Measurements from ENCODE around the gene IGSF21. TPM values are rescaled to one million over a fixed set of nuclear protein-coding genes. Genes with fewer than 3 reads are reported as not detected.

The IGSF21 gene
- polyA plus RNA-seq, 3 donors: not detected

DNA sequence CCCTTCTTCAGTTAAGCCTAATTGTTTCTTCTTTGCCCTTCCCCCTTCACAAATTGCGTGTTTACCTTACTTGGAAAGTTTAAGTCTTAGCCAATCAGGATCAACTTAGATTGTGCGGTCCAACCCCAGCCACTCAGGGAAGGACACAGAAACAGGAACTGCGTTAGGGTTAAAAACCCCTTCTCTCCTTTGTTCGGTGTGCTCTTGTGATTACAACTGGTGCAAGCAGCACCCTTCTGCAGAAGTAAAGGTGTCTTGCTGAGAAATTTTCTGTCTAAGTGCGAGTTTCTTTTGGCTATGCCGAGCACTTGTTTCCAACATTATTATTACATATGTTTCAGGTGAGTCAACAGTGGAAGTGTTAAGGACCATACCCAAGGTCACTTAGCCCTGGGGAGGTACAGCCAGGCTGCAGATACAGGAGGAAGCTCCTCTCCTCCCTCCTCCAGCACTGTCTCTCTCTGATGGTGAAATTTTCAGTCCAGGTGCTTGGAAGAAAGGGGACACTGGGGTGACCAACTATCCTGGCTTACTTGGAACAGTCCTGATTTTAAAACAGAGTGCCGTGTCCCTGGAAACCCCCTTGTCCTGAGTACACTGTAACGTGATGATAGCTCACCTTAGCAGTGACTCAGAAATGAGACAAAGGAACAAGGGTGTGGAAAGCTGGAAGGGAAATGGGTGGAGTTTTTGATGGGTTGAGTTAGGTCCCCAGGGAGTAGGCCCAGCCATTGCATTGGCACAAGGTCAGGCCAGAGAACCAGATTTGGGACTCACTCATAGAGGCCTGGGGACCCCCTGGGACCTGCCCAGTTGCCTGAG lies 304.4 kb downstream of the IGSF21 start:
- Histone ChIP-seq H3K4me1 (ENCODE audit: control insufficient read depth in 1 of 2, insufficient read depth in 2 of 2, low read length in 2 of 2) (no peaks in the 10 kb centered on the region), H3K9me3 (replicated peaks in 1 of 2; ENCODE audit: control insufficient read depth in 1 of 2, insufficient read depth in 1 of 2, low read length in 2 of 2) (peaks cover 13 to 22% of the 10 kb centered on the region in 2 donors), H3K36me3 (replicated peaks in 1 of 2; ENCODE audit: control insufficient read depth in 1 of 2, insufficient read depth in 2 of 2, low read length in 2 of 2) (no peaks in the 10 kb centered on the region), H3K9ac (ENCODE audit: insufficient read depth, low read length, poor library complexity, severe bottlenecking) (no peak overlapping the region), H3K4me3 (replicated peaks in 1 of 3; ENCODE audit: low read depth in 2 of 3, low read length in 3 of 3) (no peak overlapping the region), H3K4me2 (replicated peaks; ENCODE audit: extremely low read depth, low read length, poor library complexity, severe bottlenecking) (no peak overlapping the region), H2AFZ (ENCODE audit: insufficient read depth, low read depth, low read length, poor library complexity, severe bottlenecking) (no peak overlapping the region), H3K27ac (ENCODE audit: low read depth in 1 of 2, low read length in 2 of 2) (no peak overlapping the region), H3K79me2 (ENCODE audit: insufficient read depth, low read length) (no peaks in the 10 kb centered on the region), H3K27me3 (ENCODE audit: control insufficient read depth in 2 of 2, insufficient read depth in 2 of 2, low read length in 2 of 2) (no peaks in the 10 kb centered on the region), H4K20me1 (ENCODE audit: insufficient read depth, low read length) (no peaks in the 10 kb centered on the region)
- WGBS (ENCODE audit: insufficient coverage): 95% methylated on average over 4 of the region's 8 CpGs
- peaks cover 0 to 7% (median 6%) of the 10 kb centered on the region in 3 donors for H3K27me3 Mint-ChIP-seq (ENCODE audit: low read depth in 3 of 3)
- intact Hi-C loops (cut with micrococcal nuclease): no loop called here
- H3K36me3 Mint-ChIP-seq: no peaks in the 10 kb centered on the region
- DNase-seq: no peak
- H3K4me3 Mint-ChIP-seq: no peak overlapping the region
- TF ChIP-seq, protein P1, sequence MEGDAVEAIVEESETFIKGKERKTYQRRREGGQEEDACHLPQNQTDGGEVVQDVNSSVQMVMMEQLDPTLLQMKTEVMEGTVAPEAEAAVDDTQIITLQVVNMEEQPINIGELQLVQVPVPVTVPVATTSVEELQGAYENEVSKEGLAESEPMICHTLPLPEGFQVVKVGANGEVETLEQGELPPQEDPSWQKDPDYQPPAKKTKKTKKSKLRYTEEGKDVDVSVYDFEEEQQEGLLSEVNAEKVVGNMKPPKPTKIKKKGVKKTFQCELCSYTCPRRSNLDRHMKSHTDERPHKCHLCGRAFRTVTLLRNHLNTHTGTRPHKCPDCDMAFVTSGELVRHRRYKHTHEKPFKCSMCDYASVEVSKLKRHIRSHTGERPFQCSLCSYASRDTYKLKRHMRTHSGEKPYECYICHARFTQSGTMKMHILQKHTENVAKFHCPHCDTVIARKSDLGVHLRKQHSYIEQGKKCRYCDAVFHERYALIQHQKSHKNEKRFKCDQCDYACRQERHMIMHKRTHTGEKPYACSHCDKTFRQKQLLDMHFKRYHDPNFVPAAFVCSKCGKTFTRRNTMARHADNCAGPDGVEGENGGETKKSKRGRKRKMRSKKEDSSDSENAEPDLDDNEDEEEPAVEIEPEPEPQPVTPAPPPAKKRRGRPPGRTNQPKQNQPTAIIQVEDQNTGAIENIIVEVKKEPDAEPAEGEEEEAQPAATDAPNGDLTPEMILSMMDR (IDR thresholded peaks at IDR 0.05): no peak
- H3K9me3 Mint-ChIP-seq: peaks cover 8 to 30% (median 17%) of the 10 kb centered on the region in 7 donors
- H3K4me1 Mint-ChIP-seq: no peaks in the 10 kb centered on the region
- H3K27ac Mint-ChIP-seq: no peak overlapping the region

GRCh38 chr1:18412882-18413353 lies 305.3 kb downstream of the IGSF21 start:
- Histone ChIP-seq H3K9ac (ENCODE audit: insufficient read depth, low read length, poor library complexity, severe bottlenecking) (no peak overlapping the region), H3K79me2 (ENCODE audit: insufficient read depth, low read length) (no peaks in the 10 kb centered on the region), H4K20me1 (ENCODE audit: insufficient read depth, low read length) (no peaks in the 10 kb centered on the region), H3K4me2 (replicated peaks; ENCODE audit: extremely low read depth, low read length, poor library complexity, severe bottlenecking) (no peak overlapping the region), H3K4me1 (ENCODE audit: control insufficient read depth in 1 of 2, insufficient read depth in 2 of 2, low read length in 2 of 2) (no peaks in the 10 kb centered on the region), H3K27me3 (ENCODE audit: control insufficient read depth in 2 of 2, insufficient read depth in 2 of 2, low read length in 2 of 2) (no peaks in the 10 kb centered on the region), H2AFZ (ENCODE audit: insufficient read depth, low read depth, low read length, poor library complexity, severe bottlenecking) (no peak overlapping the region), H3K9me3 (replicated peaks in 1 of 2; ENCODE audit: control insufficient read depth in 1 of 2, insufficient read depth in 1 of 2, low read length in 2 of 2) (peaks cover 13 to 22% of the 10 kb centered on the region in 2 donors), H3K4me3 (replicated peaks in 1 of 3; ENCODE audit: low read depth in 2 of 3, low read length in 3 of 3) (no peak overlapping the region), H3K36me3 (replicated peaks in 1 of 2; ENCODE audit: control insufficient read depth in 1 of 2, insufficient read depth in 2 of 2, low read length in 2 of 2) (no peaks in the 10 kb centered on the region), H3K27ac (ENCODE audit: low read depth in 1 of 2, low read length in 2 of 2) (no peak overlapping the region)
- Mint-ChIP-seq H3K9me3 (peaks cover 9 to 30% (median 17%) of the 10 kb centered on the region in 7 donors), H3K27ac (no peak overlapping the region), H3K4me1 (no peaks in the 10 kb centered on the region), H3K4me3 (no peak overlapping the region), H3K27me3 (ENCODE audit: low read depth in 3 of 3) (peaks cover 0 to 6% (median 3%) of the 10 kb centered on the region in 3 donors), H3K36me3 (no peaks in the 10 kb centered on the region)
- intact Hi-C loops (cut with micrococcal nuclease): no loop called here
- no peak for DNase-seq
- 85% methylated on average over 3 of the region's 4 CpGs for WGBS (ENCODE audit: insufficient coverage)
- TF ChIP-seq, protein P1 (IDR thresholded peaks at IDR 0.05): no peak
